Measurements from ENCODE around the gene INO80. TPM values are rescaled to one million over a fixed set of nuclear protein-coding genes. Genes with fewer than 3 reads are reported as not detected.

Gene INO80, protein sequence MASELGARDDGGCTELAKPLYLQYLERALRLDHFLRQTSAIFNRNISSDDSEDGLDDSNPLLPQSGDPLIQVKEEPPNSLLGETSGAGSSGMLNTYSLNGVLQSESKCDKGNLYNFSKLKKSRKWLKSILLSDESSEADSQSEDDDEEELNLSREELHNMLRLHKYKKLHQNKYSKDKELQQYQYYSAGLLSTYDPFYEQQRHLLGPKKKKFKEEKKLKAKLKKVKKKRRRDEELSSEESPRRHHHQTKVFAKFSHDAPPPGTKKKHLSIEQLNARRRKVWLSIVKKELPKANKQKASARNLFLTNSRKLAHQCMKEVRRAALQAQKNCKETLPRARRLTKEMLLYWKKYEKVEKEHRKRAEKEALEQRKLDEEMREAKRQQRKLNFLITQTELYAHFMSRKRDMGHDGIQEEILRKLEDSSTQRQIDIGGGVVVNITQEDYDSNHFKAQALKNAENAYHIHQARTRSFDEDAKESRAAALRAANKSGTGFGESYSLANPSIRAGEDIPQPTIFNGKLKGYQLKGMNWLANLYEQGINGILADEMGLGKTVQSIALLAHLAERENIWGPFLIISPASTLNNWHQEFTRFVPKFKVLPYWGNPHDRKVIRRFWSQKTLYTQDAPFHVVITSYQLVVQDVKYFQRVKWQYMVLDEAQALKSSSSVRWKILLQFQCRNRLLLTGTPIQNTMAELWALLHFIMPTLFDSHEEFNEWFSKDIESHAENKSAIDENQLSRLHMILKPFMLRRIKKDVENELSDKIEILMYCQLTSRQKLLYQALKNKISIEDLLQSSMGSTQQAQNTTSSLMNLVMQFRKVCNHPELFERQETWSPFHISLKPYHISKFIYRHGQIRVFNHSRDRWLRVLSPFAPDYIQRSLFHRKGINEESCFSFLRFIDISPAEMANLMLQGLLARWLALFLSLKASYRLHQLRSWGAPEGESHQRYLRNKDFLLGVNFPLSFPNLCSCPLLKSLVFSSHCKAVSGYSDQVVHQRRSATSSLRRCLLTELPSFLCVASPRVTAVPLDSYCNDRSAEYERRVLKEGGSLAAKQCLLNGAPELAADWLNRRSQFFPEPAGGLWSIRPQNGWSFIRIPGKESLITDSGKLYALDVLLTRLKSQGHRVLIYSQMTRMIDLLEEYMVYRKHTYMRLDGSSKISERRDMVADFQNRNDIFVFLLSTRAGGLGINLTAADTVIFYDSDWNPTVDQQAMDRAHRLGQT (N-terminal part only)
- 10 to 100 TPM; 14.8 to 17.5 TPM for total RNA-seq
- polyA plus RNA-seq (2013, experiment 1 of 2), result 11.8 TPM
- 10.2 TPM for polyA plus RNA-seq (2013, experiment 2 of 2)
- long read RNA-seq, experiment 1, partial matches to known transcripts, result 2 of 3 reads
- long read RNA-seq, experiment 1, other reads (novel, unspliced or antisense), result 1 of 3 reads
- long read RNA-seq, experiment 2, full-length matches to known transcripts, result 3 of 13 reads
- long read RNA-seq, experiment 2, partial matches to known transcripts, result 7 of 13 reads
- long read RNA-seq, experiment 2, other reads (novel, unspliced or antisense), result 3 of 13 reads
- long read RNA-seq, experiment 3, full-length matches to known transcripts, result 2 of 7 reads
- long read RNA-seq, experiment 3, partial matches to known transcripts, result 2 of 7 reads
- long read RNA-seq, experiment 3, other reads (novel, unspliced or antisense), result 3 of 7 reads
- long read RNA-seq, experiment 4, partial matches to known transcripts, result 0 of 1 reads
- long read RNA-seq, experiment 4, other reads (novel, unspliced or antisense), result 1 of 1 reads

DNA sequence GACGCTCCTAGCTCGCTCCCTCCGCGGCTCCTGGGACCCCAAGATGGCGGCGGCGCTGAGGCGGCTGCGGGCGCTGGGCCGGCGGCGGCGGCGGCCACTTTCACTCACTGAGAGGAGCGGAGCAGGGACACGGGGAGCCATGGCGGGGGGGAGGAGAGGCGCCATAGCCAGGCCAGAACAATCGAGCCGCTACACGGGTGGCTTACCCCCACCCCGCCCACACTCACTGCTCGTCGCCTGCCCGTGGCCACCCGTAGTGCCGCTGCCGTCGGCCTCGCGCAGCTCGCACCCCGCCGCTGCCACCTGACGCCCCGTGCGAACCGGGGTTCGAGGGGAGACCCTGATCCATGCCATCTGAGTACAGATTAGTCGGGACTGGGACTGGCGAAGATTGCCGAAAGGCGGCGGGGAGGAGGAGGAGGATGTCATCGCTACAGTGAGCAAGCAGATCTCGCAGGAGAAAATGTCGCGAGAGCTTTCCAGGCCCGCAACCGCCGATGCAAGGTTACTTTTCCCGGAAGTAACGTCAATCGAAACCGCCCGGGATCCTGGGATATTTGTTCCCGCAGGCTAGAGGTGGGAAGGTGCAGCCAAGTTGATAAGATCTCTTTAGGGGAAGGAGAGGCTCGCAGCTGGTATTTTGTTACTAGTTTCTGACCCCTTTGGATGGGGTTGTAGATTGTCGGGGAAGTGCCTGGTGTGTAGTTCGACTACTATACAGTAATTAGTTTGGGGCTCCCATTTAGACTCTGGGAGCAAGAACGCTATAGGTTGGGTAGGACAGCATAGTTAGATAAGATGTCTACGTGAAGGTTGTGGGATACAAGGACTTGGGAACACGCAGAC lies at the start of gene INO80:
Gene INO80, minus strand, starts transcription at position 165 of the 846 bp plus-strand sequence. CDS start 19,970 bp downstream, outside the sequence.
- Histone ChIP-seq H3K4me1 (ENCODE audit: control insufficient read depth, insufficient read depth, low read length) (no peaks in the 10 kb centered on the region), H3K36me3 (ENCODE audit: control insufficient read depth, insufficient read depth, low read length) (peaks cover 20% of the 10 kb centered on the region), H3K27me3 (ENCODE audit: control insufficient read depth, insufficient read depth, low read length, poor library complexity, severe bottlenecking) (no peaks in the 10 kb centered on the region), H3K9ac (ENCODE audit: extremely low read depth, low read length, poor library complexity, severe bottlenecking) (peak within 1 kb of the TSS; percentile 99), H3K27ac (ENCODE audit: low read depth, low read length) (peak within 1 kb of the TSS; percentile 98), H3K4me3 (ENCODE audit: low read length) (peak within 1 kb of the TSS; percentile 83), H3K9me3 (ENCODE audit: control insufficient read depth, low read length) (no peaks in the 10 kb centered on the region)
- Mint-ChIP-seq H3K36me3 (ENCODE audit: low read depth) (peaks cover 11% of the 10 kb centered on the region), H3K27ac (peak within 1 kb of the TSS; percentile 98), H3K27me3 (ENCODE audit: insufficient read depth) (no peaks in the 10 kb centered on the region), H3K4me1 (peaks cover 8% of the 10 kb centered on the region), H3K9me3 (no peaks in the 10 kb centered on the region), H3K4me3 (peak within 1 kb of the TSS; percentile 95)
- TF ChIP-seq, protein P1, sequence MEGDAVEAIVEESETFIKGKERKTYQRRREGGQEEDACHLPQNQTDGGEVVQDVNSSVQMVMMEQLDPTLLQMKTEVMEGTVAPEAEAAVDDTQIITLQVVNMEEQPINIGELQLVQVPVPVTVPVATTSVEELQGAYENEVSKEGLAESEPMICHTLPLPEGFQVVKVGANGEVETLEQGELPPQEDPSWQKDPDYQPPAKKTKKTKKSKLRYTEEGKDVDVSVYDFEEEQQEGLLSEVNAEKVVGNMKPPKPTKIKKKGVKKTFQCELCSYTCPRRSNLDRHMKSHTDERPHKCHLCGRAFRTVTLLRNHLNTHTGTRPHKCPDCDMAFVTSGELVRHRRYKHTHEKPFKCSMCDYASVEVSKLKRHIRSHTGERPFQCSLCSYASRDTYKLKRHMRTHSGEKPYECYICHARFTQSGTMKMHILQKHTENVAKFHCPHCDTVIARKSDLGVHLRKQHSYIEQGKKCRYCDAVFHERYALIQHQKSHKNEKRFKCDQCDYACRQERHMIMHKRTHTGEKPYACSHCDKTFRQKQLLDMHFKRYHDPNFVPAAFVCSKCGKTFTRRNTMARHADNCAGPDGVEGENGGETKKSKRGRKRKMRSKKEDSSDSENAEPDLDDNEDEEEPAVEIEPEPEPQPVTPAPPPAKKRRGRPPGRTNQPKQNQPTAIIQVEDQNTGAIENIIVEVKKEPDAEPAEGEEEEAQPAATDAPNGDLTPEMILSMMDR (conservative IDR thresholded peaks at IDR 0.05), result no peak
- WGBS, 2 experiments (ENCODE audit: insufficient coverage in 1 of 2, insufficient read length in 1 of 2), result 2% methylated on average over 38 to 64 of the region's 64 CpGs
- DNase-seq, result peak; percentile 99

DNA sequence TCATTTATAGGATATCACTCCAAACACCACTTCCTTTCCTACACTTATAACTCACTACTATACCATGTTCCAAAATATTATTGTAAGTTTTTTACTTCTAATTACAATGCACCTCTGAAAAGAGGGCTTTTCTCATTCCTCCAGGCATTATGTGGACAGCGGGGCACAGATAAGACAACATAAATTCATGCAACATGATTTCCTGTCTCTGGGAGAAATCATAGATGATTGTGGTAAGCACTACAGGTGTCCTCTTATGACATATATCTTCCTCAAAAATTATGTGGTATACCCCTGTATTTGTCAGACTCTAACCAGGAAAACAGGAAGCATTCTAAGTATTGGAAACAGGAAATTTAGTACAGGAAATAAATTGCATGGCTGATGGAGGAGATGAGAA lies 45.7 kb upstream of the INO80 start:
- Mint-ChIP-seq H3K27ac (no peak overlapping the region), H3K36me3 (ENCODE audit: low read depth) (no peaks in the 10 kb centered on the region), H3K27me3 (ENCODE audit: insufficient read depth) (no peaks in the 10 kb centered on the region), H3K9me3 (no peaks in the 10 kb centered on the region), H3K4me1 (no peaks in the 10 kb centered on the region), H3K4me3 (no peak overlapping the region)
- DNase-seq, result no peak
- Histone ChIP-seq H3K4me3 (ENCODE audit: low read length) (no peak overlapping the region), H3K4me1 (ENCODE audit: control insufficient read depth, insufficient read depth, low read length) (no peaks in the 10 kb centered on the region), H3K9me3 (ENCODE audit: control insufficient read depth, low read length) (no peaks in the 10 kb centered on the region), H3K27ac (ENCODE audit: low read depth, low read length) (no peak overlapping the region), H3K27me3 (ENCODE audit: control insufficient read depth, insufficient read depth, low read length, poor library complexity, severe bottlenecking) (no peaks in the 10 kb centered on the region), H3K36me3 (ENCODE audit: control insufficient read depth, insufficient read depth, low read length) (no peaks in the 10 kb centered on the region), H3K9ac (ENCODE audit: extremely low read depth, low read length, poor library complexity, severe bottlenecking) (no peak overlapping the region)
- no CpG with 5 or more reads among the region's 1 CpG for WGBS, 2 experiments (ENCODE audit: insufficient coverage in 1 of 2, insufficient read length in 1 of 2)
- TF ChIP-seq, protein P1 (conservative IDR thresholded peaks at IDR 0.05), result no peak
